ENCODE results near the gene PRAC2.

DNA sequence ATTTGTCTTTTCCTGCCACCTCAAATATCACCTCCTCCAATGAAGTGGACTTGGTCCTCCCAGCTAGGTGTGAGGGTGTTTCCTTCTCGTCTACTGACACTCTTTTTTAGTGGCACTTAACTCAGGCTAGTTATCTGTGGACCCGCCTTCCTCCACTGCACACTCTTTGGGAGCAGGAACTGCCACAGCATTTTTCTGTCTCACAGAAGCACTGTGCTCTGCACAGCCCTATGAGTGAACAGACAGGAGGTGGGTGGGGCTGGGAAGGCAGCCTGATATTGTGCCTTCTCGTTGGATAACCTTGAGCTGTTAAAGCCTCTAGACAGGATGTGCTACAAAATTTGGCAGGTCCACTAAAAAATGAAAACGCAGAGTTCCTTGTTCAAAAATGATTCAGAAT is 37.4 kb downstream of the PRAC2 start:
- TF ChIP-seq, protein P1, sequence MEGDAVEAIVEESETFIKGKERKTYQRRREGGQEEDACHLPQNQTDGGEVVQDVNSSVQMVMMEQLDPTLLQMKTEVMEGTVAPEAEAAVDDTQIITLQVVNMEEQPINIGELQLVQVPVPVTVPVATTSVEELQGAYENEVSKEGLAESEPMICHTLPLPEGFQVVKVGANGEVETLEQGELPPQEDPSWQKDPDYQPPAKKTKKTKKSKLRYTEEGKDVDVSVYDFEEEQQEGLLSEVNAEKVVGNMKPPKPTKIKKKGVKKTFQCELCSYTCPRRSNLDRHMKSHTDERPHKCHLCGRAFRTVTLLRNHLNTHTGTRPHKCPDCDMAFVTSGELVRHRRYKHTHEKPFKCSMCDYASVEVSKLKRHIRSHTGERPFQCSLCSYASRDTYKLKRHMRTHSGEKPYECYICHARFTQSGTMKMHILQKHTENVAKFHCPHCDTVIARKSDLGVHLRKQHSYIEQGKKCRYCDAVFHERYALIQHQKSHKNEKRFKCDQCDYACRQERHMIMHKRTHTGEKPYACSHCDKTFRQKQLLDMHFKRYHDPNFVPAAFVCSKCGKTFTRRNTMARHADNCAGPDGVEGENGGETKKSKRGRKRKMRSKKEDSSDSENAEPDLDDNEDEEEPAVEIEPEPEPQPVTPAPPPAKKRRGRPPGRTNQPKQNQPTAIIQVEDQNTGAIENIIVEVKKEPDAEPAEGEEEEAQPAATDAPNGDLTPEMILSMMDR (conservative IDR thresholded peaks at IDR 0.05 in 1 of 2, IDR thresholded peaks at IDR 0.05 in 1 of 2; ENCODE audit: extremely low read depth in 1 of 2, insufficient read depth in 1 of 2, low read depth in 1 of 2, low read length in 2 of 2), result no peak
- TF ChIP-seq EZH2 (IDR thresholded peaks at IDR 0.05; ENCODE audit: borderline replicate concordance, low read length), result no peak
